HG02870 (cell line): Measurements from ENCODE around the gene RALY.
A peak's percentile ranks its signal among the peaks of the same experiment; 100 is the strongest.

Experiments used
- ATAC-seq: cut with Tn5 transposase; IDR thresholded peaks from one replicate; pipeline ENCODE4 v1.9.1; 2021; ENCODE audit warnings: mild to moderate bottlenecking, moderate library complexity; ENCODE audit not compliant: unreplicated experiment

RALY gene

GRCh38 chr20:34100576-34100975 is 106.9 kb downstream of the RALY start:
- no peak for ATAC-seq

GRCh38 chr20:34102342-34102741 is 108.6 kb downstream of the RALY start:
- no peak for ATAC-seq

- ATAC-seq = no peak
Observed at GRCh38 chr20:34104059-34104458, 110.3 kb downstream of the RALY start.

GRCh38 chr20:34105978-34106675 is 112.4 kb downstream of the RALY start:
- no peak for ATAC-seq

GRCh38 chr20:34108616-34109174 is 115.0 kb downstream of the RALY start:
- ATAC-seq = no peak

- ATAC-seq = no peak
Observed at GRCh38 chr20:34109442-34109841, 115.7 kb downstream of the RALY start.

- no peak for ATAC-seq
Observed at GRCh38 chr20:34110025-34110744, 116.5 kb downstream of the RALY start.

GRCh38 chr20:34110745-34111641 is 117.3 kb downstream of the RALY start:
- no peak for ATAC-seq

GRCh38 chr20:34111702-34112599 is 118.2 kb downstream of the RALY start, which contains the start of gene EIF2S2:
EIF2S2 (minus strand) TSS chr20:34112243; CDS start chr20:34112110, 133 bp downstream.
- peak; percentile 79 for ATAC-seq

- peak; percentile 10 for ATAC-seq
Observed at GRCh38 chr20:34112600-34113101, 118.9 kb downstream of the RALY start.

GRCh38 chr20:34114809-34115208 is 121.1 kb downstream of the RALY start:
- ATAC-seq = no peak

- no peak for ATAC-seq
Observed at GRCh38 chr20:34115232-34115631, 121.5 kb downstream of the RALY start.

- ATAC-seq = no peak
Observed at GRCh38 chr20:34120213-34120612, 126.5 kb downstream of the RALY start.

- no peak for ATAC-seq
Observed at GRCh38 chr20:34122274-34122980, 128.7 kb downstream of the RALY start.

GRCh38 chr20:34123309-34123708 is 129.6 kb downstream of the RALY start:
- ATAC-seq = no peak

- ATAC-seq = peak; percentile 62
Observed at GRCh38 chr20:34124469-34125249, 130.9 kb downstream of the RALY start.

- no peak for ATAC-seq
Observed at GRCh38 chr20:34127792-34128191, 134.1 kb downstream of the RALY start.

- ATAC-seq = no peak
Observed at GRCh38 chr20:34129518-34130162, 135.9 kb downstream of the RALY start.
